HepG2 (cell line): ENCODE measurements around the gene GNG7. TPM values are rescaled to one million over a fixed set of nuclear protein-coding genes. Genes with fewer than 3 reads are reported as not detected.
A peak's percentile ranks its signal among the peaks of the same experiment; 100 is the strongest.

Experiments
- HMGXB3 ChIP-seq: sonication (generic); formaldehyde crosslinking; IDR thresholded peaks from 2 replicates; pipeline ENCODE4 v1.4.0; 2020; ENCODE audit warnings: missing genetic modification reagents, borderline replicate concordance
- MYC ChIP-seq: sonication (generic); formaldehyde crosslinking; IDR thresholded peaks from 2 replicates; pipeline ENCODE4 v1.9.0; 2021; ENCODE audit warnings: missing genetic modification reagents, borderline replicate concordance
- NR2F2 ChIP-seq: IDR thresholded peaks from 2 replicates; pipeline ENCODE4 v1.6.1; 2012; ENCODE audit warnings: low read depth, inconsistent platforms, borderline replicate concordance
- SSRP1 ChIP-seq: IDR thresholded peaks from 2 replicates; pipeline ENCODE4 v1.6.1; 2016; ENCODE audit warnings: control low read depth
- ZFP36L1 ChIP-seq: sonication (generic); formaldehyde crosslinking; IDR thresholded peaks from 2 replicates; pipeline ENCODE4 v1.8.0; 2022; ENCODE audit warnings: mild to moderate bottlenecking, missing genetic modification reagents, moderate library complexity
- ZNF18 ChIP-seq: sonication (generic); formaldehyde crosslinking; IDR thresholded peaks from 2 replicates; pipeline ENCODE4 v1.8.0; 2022; ENCODE audit warnings: mild to moderate bottlenecking, missing genetic modification reagents; ENCODE audit not compliant: insufficient replicate concordance
- ZNF230 ChIP-seq: sonication (generic); formaldehyde crosslinking; IDR thresholded peaks from 2 replicates; pipeline ENCODE4 v1.4.0; 2020; ENCODE audit warnings: mild to moderate bottlenecking, missing genetic modification reagents
- ZNF260 ChIP-seq: sonication (generic); formaldehyde crosslinking; IDR thresholded peaks from 2 replicates; pipeline ENCODE4 v1.4.0; 2020; ENCODE audit warnings: missing genetic modification reagents, low read depth, mild to moderate bottlenecking, borderline replicate concordance
- ZNF263 ChIP-seq: sonication (generic); formaldehyde crosslinking; IDR thresholded peaks from 2 replicates; pipeline ENCODE4 v1.4.0; 2020; ENCODE audit warnings: missing genetic modification reagents
- ZNF3 ChIP-seq: IDR thresholded peaks from 2 replicates; pipeline ENCODE4 v1.7.0; 2017; ENCODE audit warnings: inconsistent platforms
- ZNF512B ChIP-seq: sonication (generic); formaldehyde crosslinking; IDR thresholded peaks from 2 replicates; pipeline ENCODE4 v1.5.1; 2020; ENCODE audit warnings: missing genetic modification reagents, mild to moderate bottlenecking, borderline replicate concordance
- ZNF713 ChIP-seq: sonication (generic); formaldehyde crosslinking; IDR thresholded peaks from 2 replicates; pipeline ENCODE4 v1.4.0; 2020; ENCODE audit warnings: mild to moderate bottlenecking, missing genetic modification reagents
- ZSCAN31 ChIP-seq: sonication (generic); formaldehyde crosslinking; IDR thresholded peaks from 2 replicates; pipeline ENCODE4 v1.5.0; 2020; ENCODE audit warnings: low read depth, mild to moderate bottlenecking, missing genetic modification reagents
- polyA plus RNA-seq, 8 experiments: library from polyadenylated mRNA; depleted of rRNA in 3 of 8; stranded (reverse) in 7 of 8; unstranded in 1 of 8; fragments of >200 nt; fragmentation: Illumina TruSeq in 4 of 8; extraction: Trizol in 4 of 8; gene quantifications; 2 replicates each; pipeline versions ENCODE4 v1.2.1 to v1.2.3, GENCODE V29; 2011 to 2016; ENCODE audit warnings: low read depth in 4 of 8, missing spikeins in 1 of 8, mixed read lengths in 1 of 8; ENCODE audit not compliant: insufficient read depth in 1 of 8
- total RNA-seq, 5 experiments: library from RNA; depleted of rRNA; stranded (reverse); fragments of >200 nt; fragmentation: Illumina TruSeq; extraction: Trizol; gene quantifications; 2 replicates each; pipeline ENCODE4 v1.2.3, GENCODE V29; 2016; ENCODE audit warnings: low read depth in 1 of 5
- TF ChIP-seq, protein P1 (sequence below): sonication (generic); formaldehyde crosslinking; IDR thresholded peaks from 2 replicates; pipeline ENCODE4 v1.5.1; 2020; ENCODE audit warnings: mild to moderate bottlenecking, moderate library complexity, missing genetic modification reagents
- TF ChIP-seq, protein P2 (sequence below): sonication (generic); formaldehyde crosslinking; IDR thresholded peaks from 2 replicates; pipeline ENCODE4 v1.9.0; 2022; ENCODE audit warnings: low read depth, missing genetic modification reagents

The GNG7 gene
- total and polyA plus RNA-seq, 2 of the 13 experiments (the other 11 are each of a cell fraction or from before 2014, with no cell fraction given): 1.4 to 3.3 TPM

GRCh38 chr19:2474232-2475017 lies 228.1 kb downstream of the GNG7 start (continued):
- TF ChIP-seq ZNF512B (0 out of 2 replicates have a peak, but pooled peaks have one; percentile 75), ZNF230 (CRISPR knock-in tag) (0 out of 2 replicates have a peak, but pooled peaks have one; percentile 33), NR2F2 (no peak), HMGXB3 (CRISPR knock-in tag) (no peak; the same call in 1 of the 2 replicates), ZNF260 (0 out of 2 replicates have a peak, but pooled peaks have one; percentile 57), MYC (CRISPR knock-in tag) (peak; percentile 64), ZFP36L1 (CRISPR knock-in tag) (no peak), ZNF18 (CRISPR knock-in tag) (no peak), ZNF263 (peak; percentile 15; the same call in 1 of the 2 replicates), ZSCAN31 (CRISPR knock-in tag) (peak; percentile 91), ZNF3 (no peak), SSRP1 (CRISPR knock-in tag) (0 out of 2 replicates have a peak, but pooled peaks have one; percentile 52), ZNF713 (CRISPR knock-in tag) (0 out of 2 replicates have a peak, but pooled peaks have one; percentile 33)
- TF ChIP-seq, protein P1, sequence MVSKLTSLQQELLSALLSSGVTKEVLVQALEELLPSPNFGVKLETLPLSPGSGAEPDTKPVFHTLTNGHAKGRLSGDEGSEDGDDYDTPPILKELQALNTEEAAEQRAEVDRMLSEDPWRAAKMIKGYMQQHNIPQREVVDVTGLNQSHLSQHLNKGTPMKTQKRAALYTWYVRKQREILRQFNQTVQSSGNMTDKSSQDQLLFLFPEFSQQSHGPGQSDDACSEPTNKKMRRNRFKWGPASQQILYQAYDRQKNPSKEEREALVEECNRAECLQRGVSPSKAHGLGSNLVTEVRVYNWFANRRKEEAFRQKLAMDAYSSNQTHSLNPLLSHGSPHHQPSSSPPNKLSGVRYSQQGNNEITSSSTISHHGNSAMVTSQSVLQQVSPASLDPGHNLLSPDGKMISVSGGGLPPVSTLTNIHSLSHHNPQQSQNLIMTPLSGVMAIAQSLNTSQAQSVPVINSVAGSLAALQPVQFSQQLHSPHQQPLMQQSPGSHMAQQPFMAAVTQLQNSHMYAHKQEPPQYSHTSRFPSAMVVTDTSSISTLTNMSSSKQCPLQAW (CRISPR knock-in tag): peak; percentile 88; the same call in 1 of the 2 replicates
- TF ChIP-seq, protein P2, sequence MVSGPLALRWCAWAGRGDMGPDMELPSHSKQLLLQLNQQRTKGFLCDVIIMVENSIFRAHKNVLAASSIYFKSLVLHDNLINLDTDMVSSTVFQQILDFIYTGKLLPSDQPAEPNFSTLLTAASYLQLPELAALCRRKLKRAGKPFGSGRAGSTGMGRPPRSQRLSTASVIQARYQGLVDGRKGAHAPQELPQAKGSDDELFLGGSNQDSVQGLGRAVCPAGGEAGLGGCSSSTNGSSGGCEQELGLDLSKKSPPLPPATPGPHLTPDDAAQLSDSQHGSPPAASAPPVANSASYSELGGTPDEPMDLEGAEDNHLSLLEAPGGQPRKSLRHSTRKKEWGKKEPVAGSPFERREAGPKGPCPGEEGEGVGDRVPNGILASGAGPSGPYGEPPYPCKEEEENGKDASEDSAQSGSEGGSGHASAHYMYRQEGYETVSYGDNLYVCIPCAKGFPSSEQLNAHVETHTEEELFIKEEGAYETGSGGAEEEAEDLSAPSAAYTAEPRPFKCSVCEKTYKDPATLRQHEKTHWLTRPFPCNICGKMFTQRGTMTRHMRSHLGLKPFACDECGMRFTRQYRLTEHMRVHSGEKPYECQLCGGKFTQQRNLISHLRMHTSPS: peak; percentile 57; the same call in 1 of the 2 replicates
